Thyroid gland (tissue), 4 donors: ENCODE measurements around the gene BOK. TPM values are rescaled to one million over a fixed set of nuclear protein-coding genes. Genes with fewer than 3 reads are reported as not detected.

Experiments used
- DNase-seq, 2 donors: peaks; one replicate each; pipeline ENCODE4 v3.0.0-alpha.2; 2019
- H3K27ac ChIP-seq, 3 donors: fragments of 200-600 bp; sonication (generic); 1 replicate in 2 of 3; 2 replicates in 1 of 3; pipeline ENCODE4 v1.5.1; 2016 to 2019; ENCODE audit warnings: mild to moderate bottlenecking in 1 of 3, moderate library complexity in 1 of 3
- H3K27me3 ChIP-seq: fragments of 200-600 bp; sonication (generic); one replicate; pipeline ENCODE4 v1.5.1; 2019
- H3K36me3 ChIP-seq, 2 donors: fragments of 200-600 bp; sonication (generic); one replicate each; pipeline ENCODE4 v1.5.1; 2016 to 2019
- H3K4me1 ChIP-seq, 2 donors: fragments of 200-600 bp; sonication (generic); one replicate each; pipeline ENCODE4 v1.5.1; 2017 to 2019
- H3K4me3 ChIP-seq, 3 donors: fragments of 200-600 bp; sonication (generic); replicated peaks in 1 of 3; 1 replicate in 2 of 3; 2 replicates in 1 of 3; pipeline ENCODE4 v1.5.1; 2016; ENCODE audit warnings: mild to moderate bottlenecking in 1 of 3
- H3K9me3 ChIP-seq: fragments of 200-600 bp; sonication (generic); one replicate; pipeline ENCODE4 v1.5.1; 2017
- CTCF ChIP-seq, 6 experiments: fragments of 200-600 bp in 3 of 6; fragments of 450-650 bp in 3 of 6; sonication (generic) in 3 of 6; IDR thresholded peaks; one replicate each; pipeline ENCODE4 v1.5.1; 2016 to 2019; ENCODE audit warnings: antibody characterized with exemption in 6 of 6, mild to moderate bottlenecking in 2 of 6, inconsistent platforms in 1 of 6, moderate library complexity in 1 of 6
- POLR2A ChIP-seq, 2 donors: fragments of 450-650 bp; IDR thresholded peaks; one replicate each; pipeline ENCODE4 v1.6.1; 2017; ENCODE audit warnings: antibody characterized with exemption in 2 of 2, mild to moderate bottlenecking in 2 of 2, moderate library complexity in 1 of 2
- WGBS, 2 donors: methylation state at CpG; one replicate each; pipeline ENCODE4 v1.1.5; 2017; 5-methylcytosine and 5-hydroxymethylcytosine counted together
- intact Hi-C: fragments of 100-400 bp; cut with DNase I; formaldehyde crosslinking; loops from one replicate; pipeline ENCODE4 v1.15.1; 2023
- total RNA-seq, 4 donors: library from RNA; depleted of rRNA; stranded (reverse); fragments of >200 nt; gene quantifications; one replicate each; pipeline ENCODE4 v1.2.3, GENCODE V29; 2016

Gene BOK
- total RNA-seq, 4 donors from 2014 or later: 22.2 to 32.1 (median 27.0) TPM

GRCh38 chr2:241574911-241575623 lies 16.5 kb downstream of the BOK start:
- no peak for DNase-seq
- H3K36me3 ChIP-seq: peaks cover 0 to 10% of the 10 kb centered on the region in 2 donors

GRCh38 chr2:241575624-241576292 lies 17.2 kb downstream of the BOK start:
- WGBS, 2 donors: 82 to 88% methylated on average over 5 of the region's 5 CpGs
- Histone ChIP-seq H3K36me3 (peaks cover 0 to 10% of the 10 kb centered on the region in 2 donors), H3K4me1 (peaks cover 0 to 9% of the 10 kb centered on the region in 2 donors), H3K9me3 (no peaks in the 10 kb centered on the region), H3K27me3 (no peaks in the 10 kb centered on the region), H3K27ac (no peak overlapping the region), H3K4me3 (no peak overlapping the region)
- TF ChIP-seq CTCF (IDR thresholded peaks at IDR 0.05): no peak
- TF ChIP-seq POLR2A (IDR thresholded peaks at IDR 0.05): no peak
- intact Hi-C loops: no loop called here
- no peak for DNase-seq

More at GRCh38 chr2:241574911-241575623, 16.5 kb downstream of the BOK start:
- Histone ChIP-seq H3K27me3 (no peaks in the 10 kb centered on the region), H3K4me3 (no peak overlapping the region), H3K9me3 (no peaks in the 10 kb centered on the region), H3K27ac (no peak overlapping the region), H3K4me1 (peaks cover 0 to 9% of the 10 kb centered on the region in 2 donors)
- WGBS, 2 donors: 85 to 89% methylated on average over 7 of the region's 7 CpGs
- no peak for TF ChIP-seq POLR2A (IDR thresholded peaks at IDR 0.05)
- TF ChIP-seq CTCF (IDR thresholded peaks at IDR 0.05): no peak
- intact Hi-C loops: no loop called here

GRCh38 chr2:241576293-241576654 lies 17.7 kb downstream of the BOK start:
- H3K9me3 ChIP-seq: no peaks in the 10 kb centered on the region
- DNase-seq: no peak
- no peak for TF ChIP-seq POLR2A (IDR thresholded peaks at IDR 0.05)
- no peak for TF ChIP-seq CTCF (IDR thresholded peaks at IDR 0.05)
- no peak overlapping the region for H3K27ac ChIP-seq
- H3K36me3 ChIP-seq: peaks cover 0 to 10% of the 10 kb centered on the region in 2 donors
- H3K27me3 ChIP-seq: no peaks in the 10 kb centered on the region
- H3K4me3 ChIP-seq: no peak overlapping the region
- peaks cover 0 to 9% of the 10 kb centered on the region in 2 donors for H3K4me1 ChIP-seq
- 89% methylated on average over 13 to 14 of the region's 14 CpGs for WGBS, 2 donors
- intact Hi-C loops: no loop called here

GRCh38 chr2:241577413-241578122 lies 19.0 kb downstream of the BOK start:
- WGBS, 2 donors: 44 to 51% methylated on average over 9 of the region's 9 CpGs
- H3K9me3 ChIP-seq: no peaks in the 10 kb centered on the region
- TF ChIP-seq CTCF (IDR thresholded peaks at IDR 0.05) (no peak), POLR2A (IDR thresholded peaks at IDR 0.05) (no peak)
- intact Hi-C loops: no loop called here
- peak in 1 of 2 donors; percentile 21 for DNase-seq
- no peak overlapping the region for H3K4me3 ChIP-seq
- peaks cover 0 to 9% of the 10 kb centered on the region in 2 donors for H3K4me1 ChIP-seq
- no peak overlapping the region for H3K27ac ChIP-seq
- no peaks in the 10 kb centered on the region for H3K27me3 ChIP-seq
- H3K36me3 ChIP-seq: peaks cover 3 to 14% of the 10 kb centered on the region in 2 donors
